ENCODE results near the gene TMEM134.

Gene TMEM134

DNA sequence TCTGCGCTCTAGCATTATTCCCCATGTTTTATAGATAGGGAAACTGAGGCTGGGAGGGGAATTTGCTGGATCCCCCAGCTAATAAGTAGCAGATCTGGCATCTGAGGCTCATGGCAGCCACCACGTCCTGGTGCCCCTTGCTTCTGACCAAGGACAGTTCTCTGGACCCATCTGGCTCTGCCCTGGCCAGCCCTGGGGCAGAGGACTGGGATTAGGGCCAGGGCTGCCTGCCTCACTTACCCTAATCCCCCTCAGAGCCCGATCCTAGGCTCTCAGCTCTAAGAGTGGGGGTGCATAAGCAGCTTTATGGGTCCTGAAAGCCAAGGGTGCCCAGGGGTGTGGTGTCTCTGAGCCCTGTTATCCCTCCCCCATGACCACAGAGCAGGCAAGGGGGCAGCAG, 14.0 kb downstream of the TMEM134 start, which contains the start of gene CABP4:
CABP4 (plus strand) TSS at position 301 of the 400 bp plus-strand sequence; CDS start at position 371, 70 bp downstream.
- DNase-seq: no peak

DNA sequence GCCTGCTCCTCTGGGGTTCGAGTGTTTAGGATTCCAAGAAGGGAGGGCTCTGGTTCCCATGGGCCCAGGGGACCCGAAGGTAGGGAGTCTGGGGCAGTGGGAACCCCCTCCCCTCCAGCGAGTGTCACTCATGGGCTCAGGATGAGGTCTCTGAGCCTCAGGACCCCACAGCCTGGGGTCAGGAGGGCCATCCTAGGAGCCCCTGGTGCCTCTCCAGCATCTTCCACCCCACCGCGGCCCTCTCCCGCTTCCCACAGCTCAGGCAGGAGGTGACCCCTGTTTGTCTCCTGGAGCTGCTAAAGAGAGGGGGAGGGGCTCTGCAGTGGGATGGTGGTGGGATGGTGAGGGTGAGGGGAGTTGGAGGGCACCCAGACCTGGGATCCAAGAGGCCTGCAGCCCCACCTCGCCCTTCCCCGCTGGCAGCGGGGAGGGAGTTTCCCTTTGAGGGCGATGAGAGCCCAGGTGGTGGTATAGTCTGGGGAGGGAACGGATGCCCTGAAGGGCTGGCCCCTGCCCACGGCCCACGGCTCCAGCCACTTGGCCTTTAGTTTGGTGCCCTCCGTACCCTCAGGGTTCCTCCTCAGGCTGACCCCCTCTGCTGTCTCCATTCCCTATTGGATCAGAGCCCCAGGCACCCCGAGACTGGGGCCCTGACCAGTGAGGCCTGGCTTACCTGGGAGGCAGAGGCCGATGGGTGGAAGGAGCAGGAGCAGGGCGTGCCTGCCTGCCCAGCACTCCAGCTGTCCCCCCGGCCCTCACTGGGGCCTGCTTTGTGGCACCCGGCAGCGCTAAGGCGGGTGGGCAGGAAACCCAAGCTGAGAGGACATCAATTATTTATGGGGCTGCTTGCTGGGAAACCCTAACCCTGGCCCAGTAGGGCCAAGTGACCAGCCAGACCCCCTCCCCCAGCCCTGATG, 15.0 kb downstream of the TMEM134 start:
- DNase-seq: no peak

DNA sequence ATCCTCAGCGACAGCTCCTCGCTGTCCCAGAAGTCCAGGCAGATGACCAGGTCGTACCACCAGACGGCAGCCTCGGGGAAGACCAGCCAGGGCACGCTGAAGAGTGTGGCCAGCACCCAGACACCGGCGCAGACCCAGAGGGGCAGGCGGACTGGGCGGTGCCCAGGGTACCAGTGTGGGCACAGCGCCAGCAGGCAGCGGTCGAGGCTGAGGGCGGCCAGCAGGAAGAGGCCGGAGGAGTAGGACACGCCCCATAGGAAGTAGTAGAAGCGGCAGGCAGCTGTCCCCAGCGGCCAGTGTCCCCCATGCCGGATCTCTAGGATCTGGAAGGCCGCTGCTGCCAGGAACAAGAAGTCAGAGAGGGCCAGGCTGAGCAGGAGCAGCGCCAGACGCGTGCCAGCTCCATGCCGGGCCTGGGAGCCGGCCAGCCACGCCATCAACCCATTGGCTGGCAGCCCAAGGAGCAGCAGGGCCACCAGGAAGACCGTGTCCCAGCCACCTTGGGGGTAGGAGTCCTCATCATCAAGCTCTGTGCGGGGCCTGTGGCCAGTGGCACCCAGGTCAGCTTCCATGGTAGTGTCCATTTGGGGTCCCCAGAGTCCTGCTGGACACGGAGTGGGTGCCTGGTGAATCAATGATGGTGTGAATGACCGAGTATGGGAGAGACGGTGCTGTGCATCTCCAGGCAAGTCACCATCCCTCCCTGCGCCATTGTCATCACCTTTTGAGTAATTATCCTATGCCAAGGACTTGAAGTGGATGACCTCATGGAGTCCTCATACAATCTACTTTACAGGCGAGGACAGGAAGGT, 16.7 kb downstream of the TMEM134 start, which contains the start of gene GPR152:
GPR152 (minus strand) TSS at position 589 of the 812 bp plus-strand sequence; CDS start at position 584, 5 bp downstream.
- peak; percentile 42 for DNase-seq

DNA sequence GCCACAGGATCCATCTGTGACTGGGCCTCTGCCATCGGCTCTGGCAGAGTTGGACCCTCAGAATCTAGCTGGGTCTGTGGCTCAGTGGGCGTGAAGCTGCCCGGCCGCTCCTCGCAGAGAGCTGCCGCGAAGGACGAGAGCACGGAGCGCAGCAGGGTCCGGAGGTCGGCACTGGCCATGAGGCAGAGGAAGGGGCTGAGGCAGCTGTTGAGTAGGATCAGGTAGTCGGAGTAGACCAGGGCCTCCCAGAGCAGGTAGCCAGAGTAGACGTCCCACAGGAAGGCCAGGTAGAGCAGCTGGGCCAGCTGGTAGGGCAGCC, 17.4 kb downstream of the TMEM134 start:
- DNase-seq: no peak

DNA sequence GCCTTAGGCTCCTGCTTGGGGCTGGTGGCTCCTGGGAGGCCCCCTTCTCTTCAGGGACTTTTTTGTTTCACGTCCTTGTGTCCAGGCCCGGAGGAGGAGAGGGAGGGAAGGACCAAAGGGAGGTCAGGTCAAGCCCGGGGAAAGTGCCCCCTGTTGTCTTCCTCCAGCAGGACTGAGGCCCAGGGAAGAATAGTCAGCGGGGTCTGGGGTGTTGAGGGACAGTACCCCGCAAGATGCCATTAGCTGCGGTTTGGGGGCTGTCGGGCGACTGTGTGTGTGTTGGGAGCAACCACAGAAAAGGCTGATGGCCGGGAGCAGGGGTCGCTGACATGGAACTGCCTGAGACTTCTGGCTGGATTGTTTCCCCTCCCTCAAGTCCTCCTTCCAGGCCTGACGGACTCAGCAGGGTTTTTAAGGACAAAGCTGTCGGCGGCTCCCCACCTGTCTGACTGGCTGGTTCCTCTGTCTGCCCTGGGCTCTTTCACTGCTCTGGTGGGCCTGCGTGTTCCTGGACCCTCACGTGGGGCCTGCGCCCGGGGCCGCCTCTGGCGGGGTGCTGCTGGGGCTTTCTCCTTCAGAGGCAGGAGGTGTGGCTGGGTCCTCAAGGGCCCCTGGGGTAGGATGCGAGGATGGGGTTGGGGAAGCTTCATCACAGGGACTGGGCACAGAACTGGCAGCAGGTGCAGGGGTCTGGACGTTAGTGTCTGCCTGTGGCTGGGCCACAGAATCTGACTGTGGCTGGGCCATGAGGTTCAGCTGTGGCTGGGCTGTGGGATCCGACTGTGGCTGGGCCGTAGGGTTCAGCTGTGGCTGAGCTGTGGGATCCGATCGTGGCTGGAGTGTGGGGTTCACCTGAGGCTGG, 18.0 kb downstream of the TMEM134 start:
- DNase-seq: no peak

DNA sequence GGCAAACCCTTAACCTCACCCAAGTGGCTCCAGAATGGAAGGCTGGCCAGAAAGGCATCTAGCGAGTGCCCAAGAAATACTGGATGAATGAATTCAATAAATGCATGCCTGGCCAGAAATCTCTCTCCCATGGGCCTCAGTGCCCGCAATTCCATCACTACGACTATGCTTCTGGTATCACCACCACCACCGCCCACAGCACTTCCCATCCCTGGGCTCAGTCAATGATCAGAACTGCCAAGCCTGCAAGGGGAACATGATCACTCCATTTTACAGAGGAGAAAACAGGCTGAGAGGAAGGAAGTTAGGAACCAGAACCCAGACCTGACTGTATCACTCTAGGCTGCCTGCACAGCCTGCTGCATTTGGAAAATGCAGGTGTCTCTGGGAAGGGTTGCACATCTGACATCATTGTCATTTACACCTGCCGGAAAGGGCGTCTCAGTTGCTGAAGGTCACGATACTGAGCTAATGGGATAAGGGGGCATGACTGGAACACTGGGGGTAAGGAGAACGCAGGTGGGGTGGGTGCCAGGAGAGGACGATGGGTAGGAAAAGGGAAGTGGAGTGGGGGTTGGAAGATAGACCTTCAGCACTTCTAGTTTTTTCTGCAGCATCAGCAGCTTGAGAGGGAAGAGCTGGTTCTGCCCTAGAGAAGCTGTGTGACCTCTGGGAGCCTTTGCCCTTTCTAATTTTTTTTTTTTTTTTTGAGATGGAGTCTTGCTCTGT, 19.8 kb downstream of the TMEM134 start:
- DNase-seq: peak; percentile 55

DNA sequence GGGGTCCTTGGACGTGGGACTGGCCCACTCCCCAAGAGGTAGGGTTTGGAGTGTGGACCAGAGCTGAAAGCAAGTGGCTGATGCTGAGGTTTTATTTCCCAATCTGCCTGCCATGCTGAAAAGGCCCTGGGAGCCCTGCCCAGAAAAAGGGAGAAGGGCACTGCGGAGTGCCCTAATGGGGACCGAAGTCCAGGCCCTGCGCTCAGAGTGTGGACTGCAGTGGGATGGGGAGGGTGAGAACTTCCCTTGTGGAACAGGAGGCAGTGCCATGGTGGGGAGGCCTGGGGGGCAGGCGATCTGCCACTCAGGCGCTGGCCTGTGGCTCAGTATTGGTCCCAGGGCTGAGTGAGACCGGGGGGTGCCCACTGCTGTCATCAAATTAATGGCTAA, 20.8 kb downstream of the TMEM134 start:
- no peak for DNase-seq

DNA sequence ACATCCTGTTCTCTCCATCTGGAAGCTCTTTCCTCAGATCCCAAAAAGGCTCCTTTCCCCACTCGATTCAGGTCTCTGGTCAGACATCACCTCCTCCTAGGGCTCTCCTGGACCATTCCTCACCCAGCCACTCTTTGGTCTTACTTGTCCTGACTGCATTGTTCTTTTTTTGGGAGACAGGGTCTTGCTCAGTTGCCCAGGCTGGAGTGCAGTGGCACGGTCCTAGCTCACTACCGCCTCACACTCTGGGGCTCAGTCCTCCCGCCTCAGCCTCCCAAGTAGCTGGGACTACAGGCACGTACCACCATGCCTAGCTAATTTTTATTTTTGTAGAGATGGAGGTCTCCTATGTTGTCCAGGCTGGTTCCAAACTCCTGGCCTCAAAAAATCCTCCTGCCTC, 23.5 kb downstream of the TMEM134 start:
- DNase-seq: no peak

DNA sequence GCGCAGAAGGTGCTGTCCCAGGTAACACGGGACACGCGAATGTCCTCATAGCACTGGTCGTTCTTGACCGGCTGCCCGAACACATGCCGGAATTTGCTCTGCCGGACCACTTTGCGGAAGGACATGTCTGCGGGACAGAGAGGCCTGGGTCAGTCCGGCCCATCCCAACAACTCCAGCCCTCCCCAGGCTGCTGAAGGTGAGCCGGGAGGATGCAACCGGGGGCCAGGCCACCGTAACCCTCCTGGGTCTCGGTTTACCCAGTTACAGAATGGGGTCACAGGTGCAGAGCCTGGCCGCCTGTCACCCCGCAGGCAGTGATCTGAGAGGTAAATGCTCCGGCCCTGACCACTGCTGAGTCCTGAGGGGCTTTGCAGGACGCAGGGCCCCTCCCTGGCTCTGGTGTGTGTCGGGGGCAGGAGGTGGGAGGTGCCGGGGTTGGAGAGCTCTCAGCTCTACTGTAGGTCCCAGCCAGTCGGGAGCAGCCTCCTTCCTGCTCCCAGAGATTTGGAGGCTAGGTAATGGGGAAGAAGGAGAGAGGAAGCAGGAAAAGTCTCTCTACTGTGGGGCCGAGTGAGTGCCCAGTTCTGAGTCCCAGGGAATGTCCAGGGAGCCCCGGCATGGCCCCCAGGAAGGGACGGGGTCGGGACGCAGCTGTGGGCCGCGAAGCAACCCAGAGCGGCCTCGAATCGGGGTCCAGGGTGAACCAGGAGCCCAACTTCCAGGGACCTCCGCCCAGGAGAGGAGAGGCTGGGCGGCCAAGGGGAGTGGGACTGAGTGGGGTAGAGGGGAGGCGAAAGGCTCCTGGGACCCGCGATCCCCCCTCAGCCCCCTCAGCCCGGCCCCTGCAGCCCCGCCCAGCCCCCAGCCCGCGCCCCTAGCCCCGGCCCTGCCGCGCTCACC, 26.3 kb downstream of the TMEM134 start:
- no peak for DNase-seq

DNA sequence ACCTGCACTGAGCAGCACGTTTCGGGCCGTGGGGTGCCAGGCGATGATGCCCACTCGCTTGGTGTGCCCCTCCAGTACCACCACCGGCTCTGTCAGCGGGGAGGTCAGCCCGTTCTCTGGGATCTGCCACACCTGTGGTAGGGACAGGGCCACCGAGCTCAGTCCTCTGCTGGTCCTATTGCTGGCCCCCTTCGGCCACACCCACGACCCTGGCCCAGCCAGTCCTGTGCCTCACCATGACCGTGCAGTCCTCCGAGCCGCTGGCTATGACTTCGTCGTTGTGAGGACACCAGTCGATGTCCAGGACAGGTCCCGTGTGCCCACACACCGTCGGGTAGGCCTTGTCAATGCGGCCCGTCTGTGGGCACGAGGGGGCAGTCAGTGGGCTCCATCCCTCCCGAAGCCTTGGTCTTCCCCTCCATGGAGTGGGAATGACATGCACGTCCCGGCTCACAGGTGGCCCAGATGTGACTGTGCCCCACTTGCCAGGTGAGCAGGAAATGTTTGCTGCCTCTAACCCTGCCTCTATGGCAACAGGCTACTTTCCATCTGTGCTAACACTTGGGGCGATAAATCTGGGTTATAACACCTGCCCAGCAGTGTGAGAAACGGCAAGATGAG, 27.2 kb downstream of the TMEM134 start:
- DNase-seq: no peak

DNA sequence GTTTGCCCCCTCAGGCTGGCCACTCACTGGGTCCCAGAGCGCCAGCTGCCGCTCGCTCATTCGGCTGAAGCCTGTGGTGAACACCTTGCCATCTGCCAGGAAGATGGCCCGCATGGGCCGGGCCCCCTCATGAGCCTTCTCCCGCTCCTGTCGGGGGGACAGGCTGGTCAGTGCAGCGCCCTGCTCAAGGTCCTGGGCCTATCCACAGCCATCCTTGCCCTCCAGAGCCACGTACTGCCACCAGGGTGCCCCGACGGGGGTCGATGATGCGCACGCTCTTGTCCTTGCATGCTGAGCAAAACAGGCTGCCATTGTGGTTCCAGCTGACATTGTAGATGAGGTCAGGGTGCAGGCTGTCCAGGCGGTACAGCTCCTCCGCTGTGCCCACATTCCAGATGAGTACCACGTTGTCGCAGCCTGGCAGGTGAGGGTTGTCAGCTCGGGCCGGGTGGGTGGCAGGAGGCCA, 27.9 kb downstream of the TMEM134 start:
- DNase-seq: no peak

DNA sequence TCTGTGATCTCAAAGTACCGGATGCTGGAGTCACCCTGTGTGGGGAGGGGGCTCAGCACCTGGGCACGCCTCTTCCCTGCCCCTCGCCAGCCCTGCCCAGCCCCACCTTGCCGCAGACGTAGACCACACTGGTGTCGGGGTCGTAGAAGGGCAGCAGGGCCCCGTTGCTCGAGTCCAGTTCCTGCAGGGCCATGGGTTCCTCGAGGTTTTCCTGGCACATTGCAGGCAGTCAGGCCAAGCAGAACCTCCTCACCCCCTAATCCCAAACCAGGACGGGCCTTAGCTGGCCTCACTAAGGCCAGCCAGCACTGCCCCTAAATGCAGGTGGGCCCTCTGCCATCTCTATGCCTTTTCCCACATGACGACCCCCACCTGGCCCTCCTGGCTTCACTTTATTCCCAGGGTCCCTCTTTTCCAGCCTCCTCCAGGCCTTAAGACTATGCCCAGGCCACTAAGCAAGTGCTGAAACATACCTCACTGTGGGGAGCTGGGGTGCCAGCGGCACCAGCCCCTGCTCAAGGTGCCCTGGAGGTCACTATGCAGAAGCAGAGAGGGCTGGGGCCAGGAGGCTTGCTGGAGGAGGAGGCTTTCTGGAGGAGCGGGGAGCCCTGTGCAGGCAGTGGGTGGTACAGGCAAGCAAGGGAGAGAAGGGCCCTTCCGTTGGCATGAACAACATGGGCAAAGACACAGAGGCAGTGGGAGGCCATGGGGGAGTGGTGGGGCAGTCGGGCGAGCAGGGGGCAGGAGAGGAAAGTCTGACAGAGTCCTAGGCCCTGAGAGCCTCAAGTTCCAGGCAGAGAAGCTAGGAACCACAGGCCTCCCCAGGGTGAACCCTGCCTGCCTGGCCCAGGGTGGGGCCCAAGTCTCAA, 28.6 kb downstream of the TMEM134 start:
- DNase-seq: no peak

DNA sequence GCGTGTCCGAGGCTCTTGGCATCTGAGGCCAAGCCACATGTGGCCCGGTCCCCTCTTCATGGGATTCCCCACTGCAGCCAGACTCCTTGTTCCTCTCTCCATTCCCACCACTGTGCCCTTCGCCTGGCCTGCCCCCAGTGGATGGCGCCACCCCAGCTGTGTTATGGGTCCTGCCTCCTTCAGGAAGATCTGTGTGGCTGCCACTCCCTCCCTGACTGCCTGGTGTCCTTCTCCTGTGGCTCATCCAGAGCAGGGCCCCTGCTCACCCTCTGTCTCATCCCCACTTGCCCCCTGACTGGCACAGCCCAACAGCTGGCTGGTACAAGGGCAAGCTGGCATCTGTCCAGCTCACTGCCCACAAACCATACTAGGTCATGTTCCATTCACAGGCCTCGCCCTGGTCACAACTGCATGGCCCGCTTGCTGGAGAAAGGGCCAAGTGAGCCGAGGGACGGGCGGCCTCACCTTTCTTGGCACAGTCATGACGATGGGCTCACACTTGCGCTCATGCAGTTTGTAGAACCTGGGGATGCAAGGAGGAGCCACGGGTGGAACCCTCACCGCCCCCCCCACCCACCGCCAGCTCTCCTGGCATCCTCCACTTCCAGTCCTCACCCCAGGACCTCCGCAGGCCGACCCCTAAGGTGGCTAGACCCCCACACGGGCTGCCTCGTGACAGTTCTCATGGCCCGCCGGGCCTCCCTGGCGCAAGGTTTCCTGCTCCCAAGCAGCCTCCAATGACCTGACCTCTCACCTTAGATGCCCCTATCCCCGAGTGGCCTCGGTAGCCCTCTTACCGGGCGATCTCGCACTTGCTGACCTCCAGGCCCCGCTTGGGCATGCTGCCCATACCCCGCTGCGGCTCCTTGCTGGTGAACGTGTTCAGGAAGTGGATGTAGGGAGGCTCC, 29.5 kb downstream of the TMEM134 start:
- DNase-seq: no peak

DNA sequence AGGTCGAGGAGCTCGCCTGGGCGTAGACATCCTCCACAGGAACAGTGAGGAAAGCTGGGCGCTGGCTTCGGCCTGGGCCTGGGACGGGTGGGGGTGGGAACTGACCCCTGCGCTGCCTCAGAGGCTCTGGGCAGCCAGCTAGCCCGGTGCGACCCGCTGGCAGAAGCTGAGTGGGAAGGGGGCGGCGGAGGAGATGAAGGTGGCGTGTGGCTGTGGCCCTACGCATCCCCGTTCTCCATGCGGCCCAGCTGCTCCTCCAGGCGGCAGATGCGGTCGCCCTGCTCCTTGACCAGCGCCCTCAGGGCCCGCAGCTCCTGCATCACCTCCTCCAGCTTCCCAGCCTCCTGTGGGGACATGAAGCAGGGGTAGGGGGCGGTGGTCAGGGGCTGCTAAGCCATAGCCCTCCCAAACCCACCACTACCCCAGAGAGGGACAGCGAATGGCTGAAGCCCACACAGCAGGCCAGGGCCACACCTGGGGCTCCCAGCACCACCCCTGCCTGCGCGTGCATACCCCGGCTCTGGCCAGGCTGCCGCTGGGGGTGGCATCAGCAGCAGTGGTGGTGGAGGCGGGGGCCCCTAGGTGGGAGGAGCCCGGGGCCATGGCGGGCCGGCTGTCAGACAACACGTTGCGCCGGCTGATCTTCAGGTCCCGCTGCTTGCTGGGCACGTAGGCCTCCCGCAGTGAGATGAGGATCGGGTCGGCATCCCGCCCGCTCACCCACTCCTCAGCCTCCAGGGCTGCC, 30.7 kb downstream of the TMEM134 start:
- no peak for DNase-seq

DNA sequence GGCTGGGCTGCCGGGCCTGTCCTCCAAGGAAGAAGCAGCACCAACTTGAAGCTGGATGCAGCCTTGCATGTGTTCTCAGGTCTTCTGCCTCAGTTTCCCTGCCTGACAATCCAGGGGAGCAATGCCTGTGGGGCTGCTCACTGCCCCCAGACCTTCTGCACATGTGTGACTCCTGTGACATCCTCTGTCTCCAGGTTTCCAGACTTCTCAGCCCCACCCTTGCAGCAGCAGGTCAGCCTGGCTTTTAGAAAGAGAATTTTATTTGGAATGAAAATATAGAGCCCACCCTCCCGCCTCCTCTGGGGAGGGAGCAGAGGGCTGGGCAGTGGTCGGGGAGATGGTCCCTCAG, 31.3 kb downstream of the TMEM134 start:
- DNase-seq: no peak

DNA sequence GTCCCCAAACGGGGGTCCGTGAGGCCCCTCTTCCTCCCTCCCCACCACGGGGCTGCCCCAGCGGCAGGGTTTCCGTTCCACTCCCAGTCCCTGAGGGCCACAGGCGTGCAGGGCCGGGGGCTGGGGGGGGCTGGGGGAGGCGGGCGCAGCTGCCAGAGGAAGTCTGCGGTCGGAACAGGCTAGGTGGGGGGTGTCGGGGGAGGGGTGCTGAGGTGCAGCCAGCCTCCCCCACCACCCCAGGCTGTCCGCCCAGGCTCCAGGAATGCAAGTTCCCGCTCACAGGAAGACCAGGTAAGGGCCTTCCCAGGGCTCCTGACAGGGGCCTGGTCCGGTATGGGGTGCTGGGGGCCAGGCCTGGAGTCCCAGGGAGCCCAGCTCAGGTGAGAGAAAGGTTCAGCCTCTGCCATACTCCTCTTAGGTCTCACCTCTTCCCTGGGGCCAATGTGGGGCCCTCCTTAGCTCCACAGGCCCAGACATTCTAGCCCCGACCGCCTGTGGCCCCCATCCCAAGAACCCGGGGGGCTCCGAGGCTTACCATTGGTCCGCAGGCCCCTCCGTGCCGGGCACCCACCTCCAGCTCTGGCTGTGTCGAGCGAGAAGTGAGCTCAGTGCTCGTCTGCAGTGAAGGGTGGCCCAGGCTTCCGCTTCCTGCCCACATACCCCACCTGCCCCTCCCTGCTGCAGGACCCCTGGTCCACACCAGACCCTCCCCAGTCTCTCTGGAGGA, 31.8 kb downstream of the TMEM134 start, which contains the start of gene PTPRCAP:
PTPRCAP (minus strand) TSS at position 601 of the 727 bp plus-strand sequence; CDS start at position 538, 63 bp downstream.
- DNase-seq: no peak

All from DMS153 (cell line).